A549 (cell line): ENCODE results near the gene SERPINE1. TPM values are rescaled to one million over a fixed set of nuclear protein-coding genes. Genes with fewer than 3 reads are reported as not detected.

Experiments used
- ATAC-seq, 2 experiments: fragments of 200-7000 bp in 1 of 2; fragments of >200 bp in 1 of 2; cut with Nextera tagmentation in 1 of 2; cut with Tn5 transposase in 1 of 2; 3 replicates each; pipeline versions ENCODE4 v1.8.0 to v1.9.1; 2018 to 2020; ENCODE audit warnings: mild to moderate bottlenecking in 1 of 2, moderate library complexity in 1 of 2
- CTCF ChIA-PET: fragments of 300-600 bp; sonication (Branson Sonifier 250); formaldehyde crosslinking; extraction: SDS; loops from one replicate; lab custom pipeline; 2021; ENCODE audit warnings: antibody characterized with exemption, inconsistent platforms; lab: Yijun Ruan, JAX
- POLR2A ChIA-PET: fragments of 350-600 bp; formaldehyde crosslinking; extraction: SDS; loops from one replicate; lab custom pipeline; 2021; ENCODE audit warnings: antibody characterized with exemption, inconsistent platforms; lab: Yijun Ruan, JAX
- DNase-seq, 2 experiments: peaks; one replicate each; pipeline versions ENCODE4 v3.0.0 to v3.0.0-alpha.2; 2011 to 2016; ENCODE audit warnings: low read depth in 1 of 2, low spot score in 1 of 2
- FAIRE-seq: peaks from 2 replicates; lab custom pipeline; 2011; peaks lifted over from hg19 to GRCh38; lab: Jason Lieb, UNC
- H3K27ac ChIP-seq, 2 experiments: fragments of >200 bp; sonication (Bioruptor Twin); formaldehyde crosslinking; 3 replicates each; pipeline ENCODE4 v1.5.1; 2016 to 2017
- H3K4me1 ChIP-seq: fragments of >200 bp; sonication (Bioruptor Twin); formaldehyde crosslinking; 3 replicates; pipeline ENCODE4 v1.6.1; 2016
- H3K4me2 ChIP-seq: fragments of >200 bp; sonication (Bioruptor Twin); formaldehyde crosslinking; 3 replicates; pipeline ENCODE4 v1.6.1; 2016
- H3K4me3 ChIP-seq: fragments of >200 bp; sonication (Bioruptor Twin); formaldehyde crosslinking; 3 replicates; pipeline ENCODE4 v1.5.1; 2016
- H3K9me3 ChIP-seq: fragments of >200 bp; sonication (Bioruptor Twin); formaldehyde crosslinking; 3 replicates; pipeline ENCODE4 v1.6.1; 2016
- EHF ChIP-seq: fragments of 250-450 bp; sonication (Bioruptor Pico); IDR thresholded peaks from 2 replicates; pipeline ENCODE4 v1.5.0; 2020; ENCODE audit warnings: mild to moderate bottlenecking
- HDAC2 ChIP-seq: fragments of 200-600 bp; sonication (generic); IDR thresholded peaks from 2 replicates; pipeline ENCODE4 v1.6.1; 2016
- HOXB13 ChIP-seq: fragments of 250-450 bp; sonication (Bioruptor Pico); IDR thresholded peaks from 2 replicates; pipeline ENCODE4 v1.5.0; 2020; ENCODE audit warnings: low read depth, mild to moderate bottlenecking, moderate library complexity
- KDM5A ChIP-seq: fragments of 200-600 bp; sonication (generic); IDR thresholded peaks from 2 replicates; pipeline ENCODE4 v1.6.1; 2016; ENCODE audit warnings: antibody characterized with exemption, mild to moderate bottlenecking
- MAFK ChIP-seq: fragments of 450-650 bp; IDR thresholded peaks from 2 replicates; pipeline ENCODE4 v1.6.1; 2014; ENCODE audit not compliant: partially characterized antibody
- MAZ ChIP-seq: fragments of 150-350 bp; IDR thresholded peaks from 2 replicates; pipeline ENCODE4 v1.6.1; 2014; ENCODE audit warnings: antibody characterized with exemption, low read depth, low read length, borderline replicate concordance
- NPAS2 ChIP-seq: fragments of 250-450 bp; sonication (Bioruptor Pico); IDR thresholded peaks from 2 replicates; pipeline ENCODE4 v1.8.0; 2022; ENCODE audit warnings: mild to moderate bottlenecking, moderate library complexity, borderline replicate concordance
- RARB ChIP-seq: fragments of 250-450 bp; sonication (Bioruptor Pico); IDR thresholded peaks from 2 replicates; pipeline ENCODE4 v1.8.0; 2021; ENCODE audit warnings: mild to moderate bottlenecking, moderate library complexity
- TP53 ChIP-seq: fragments of 250-450 bp; sonication (Bioruptor Pico); IDR thresholded peaks from 2 replicates; pipeline ENCODE4 v1.5.0; 2021; ENCODE audit warnings: mild to moderate bottlenecking, moderate library complexity
- ZC3H11A ChIP-seq: fragments of 450-650 bp; IDR thresholded peaks from 2 replicates; pipeline ENCODE4 v1.6.1; 2014; ENCODE audit warnings: antibody characterized with exemption, mild to moderate bottlenecking
- WGBS: methylation state at CpG from one replicate; pipeline ENCODE4 v1.1.6; 2017; ENCODE audit errors: missing lambda C conversion rate; 5-methylcytosine and 5-hydroxymethylcytosine counted together
- polyA plus RNA-seq, 4 experiments: library from polyadenylated mRNA; depleted of rRNA in 3 of 4; stranded (reverse); fragments of >200 nt; fragmentation: RNase III in 1 of 4; extraction: RNeasy Plus Mini Kit Qiagen cat#74134 plus additional on column Dnase treatment in 1 of 4; gene quantifications; 2 replicates in 3 of 4; 3 replicates in 1 of 4; pipeline ENCODE4 v1.2.3, GENCODE V29; 2011 to 2017
- TF ChIP-seq, protein P1 (sequence below): fragments of 200-600 bp; sonication (generic); IDR thresholded peaks from 2 replicates; pipeline ENCODE4 v1.6.1; 2016; ENCODE audit warnings: antibody characterized with exemption, mild to moderate bottlenecking, moderate library complexity
- TF ChIP-seq, protein P2 (sequence below): fragments of 150-350 bp; IDR thresholded peaks from 2 replicates; pipeline ENCODE4 v1.6.1; 2014; ENCODE audit warnings: low read depth, mild to moderate bottlenecking, low read length

SERPINE1 gene
- polyA plus RNA-seq, 2 of the 4 experiments (the other 2 are of a cell fraction) = 286 to 355 TPM

DNA sequence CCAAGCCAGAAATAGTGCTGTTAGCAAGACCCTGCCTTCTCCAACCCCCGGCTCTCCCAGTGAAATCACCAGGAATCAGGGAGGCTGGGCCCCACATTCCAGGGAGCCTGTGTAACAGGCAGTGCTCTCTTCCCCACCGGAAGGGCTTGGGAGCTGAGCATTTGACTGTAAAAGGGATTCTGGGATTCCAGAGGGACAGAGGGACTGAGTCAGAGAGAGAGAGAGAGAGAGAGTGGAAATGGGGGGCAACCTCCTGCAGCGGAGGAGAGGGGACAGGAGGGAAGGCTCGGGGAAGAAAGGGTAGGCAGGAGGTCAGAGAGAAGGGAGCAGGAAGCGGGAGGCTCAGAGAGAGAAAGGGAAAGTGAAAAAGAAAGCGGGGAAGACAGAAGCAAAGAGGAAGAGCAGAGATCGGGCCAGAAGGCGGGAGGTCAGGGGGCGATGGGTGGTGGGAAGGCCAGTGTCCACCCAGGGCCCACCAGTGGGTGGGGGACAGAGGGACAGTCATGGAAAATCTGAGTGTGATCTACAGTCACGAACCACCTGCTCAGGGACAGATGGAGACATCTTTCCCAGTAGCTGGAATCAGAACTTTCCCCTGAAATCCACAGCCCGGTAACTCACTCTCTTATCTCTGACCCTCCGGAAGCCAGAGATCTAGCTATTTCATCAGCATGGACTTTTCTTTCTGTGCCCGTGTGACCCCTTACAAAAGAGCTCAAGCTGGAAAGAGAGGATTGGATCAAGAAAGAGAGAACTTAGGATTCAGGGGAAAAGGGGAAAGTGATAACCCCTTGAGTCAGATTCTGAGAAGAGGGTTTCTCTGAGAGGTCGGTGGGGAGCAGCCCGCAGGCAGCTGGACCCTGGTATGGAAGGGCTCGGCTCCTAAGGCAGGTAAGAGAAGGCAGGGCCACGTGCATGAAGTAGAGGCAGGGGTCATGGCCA is 4.6 kb upstream of the SERPINE1 start (continued):
- TF ChIP-seq ZC3H11A = no peak
- TF ChIP-seq HDAC2 = no peak
- TF ChIP-seq HOXB13 (CRISPR knock-in tag) = peak; percentile 79; the same call in 1 of the 2 replicates
- no peak for TF ChIP-seq MAZ
- TF ChIP-seq, all 56 proteins: peak for 21

DNA sequence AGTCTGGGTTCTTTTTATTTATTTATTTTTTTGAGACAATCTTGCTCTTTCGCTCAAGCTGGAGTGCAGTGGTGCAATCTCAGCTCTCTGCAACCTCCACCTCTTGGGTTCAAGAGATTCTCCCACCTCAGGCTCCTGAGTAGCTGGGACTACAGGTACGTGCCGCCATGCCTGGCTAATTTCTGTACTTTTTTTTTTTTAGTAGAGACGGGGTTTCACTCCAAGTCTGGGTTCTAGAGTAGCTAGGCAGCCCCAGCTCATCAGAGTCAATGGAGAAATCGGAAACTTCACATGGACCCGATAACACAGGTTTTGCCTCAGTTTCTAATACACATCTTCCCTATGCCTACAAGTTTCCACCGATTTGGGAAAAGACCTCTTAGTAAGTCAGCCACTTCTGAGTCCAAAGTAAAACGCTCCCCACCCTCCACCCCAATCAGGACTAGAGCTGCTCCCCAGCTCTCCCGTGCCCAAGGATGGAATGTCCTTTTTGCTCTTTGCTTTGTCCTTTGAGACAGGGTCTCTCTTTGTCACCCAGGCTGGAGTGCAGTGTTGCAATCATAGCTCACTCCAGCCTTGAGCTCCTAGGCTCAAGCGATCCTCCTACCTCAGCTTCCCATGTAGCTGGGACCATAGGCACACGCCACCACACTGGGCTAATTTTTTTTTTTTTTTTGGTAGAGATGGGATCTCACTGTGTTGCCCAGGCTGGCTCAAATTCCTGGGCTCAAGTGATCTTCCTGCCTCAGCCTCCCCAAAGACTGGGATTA is 3.8 kb upstream of the SERPINE1 start:
- TF ChIP-seq, protein P1, sequence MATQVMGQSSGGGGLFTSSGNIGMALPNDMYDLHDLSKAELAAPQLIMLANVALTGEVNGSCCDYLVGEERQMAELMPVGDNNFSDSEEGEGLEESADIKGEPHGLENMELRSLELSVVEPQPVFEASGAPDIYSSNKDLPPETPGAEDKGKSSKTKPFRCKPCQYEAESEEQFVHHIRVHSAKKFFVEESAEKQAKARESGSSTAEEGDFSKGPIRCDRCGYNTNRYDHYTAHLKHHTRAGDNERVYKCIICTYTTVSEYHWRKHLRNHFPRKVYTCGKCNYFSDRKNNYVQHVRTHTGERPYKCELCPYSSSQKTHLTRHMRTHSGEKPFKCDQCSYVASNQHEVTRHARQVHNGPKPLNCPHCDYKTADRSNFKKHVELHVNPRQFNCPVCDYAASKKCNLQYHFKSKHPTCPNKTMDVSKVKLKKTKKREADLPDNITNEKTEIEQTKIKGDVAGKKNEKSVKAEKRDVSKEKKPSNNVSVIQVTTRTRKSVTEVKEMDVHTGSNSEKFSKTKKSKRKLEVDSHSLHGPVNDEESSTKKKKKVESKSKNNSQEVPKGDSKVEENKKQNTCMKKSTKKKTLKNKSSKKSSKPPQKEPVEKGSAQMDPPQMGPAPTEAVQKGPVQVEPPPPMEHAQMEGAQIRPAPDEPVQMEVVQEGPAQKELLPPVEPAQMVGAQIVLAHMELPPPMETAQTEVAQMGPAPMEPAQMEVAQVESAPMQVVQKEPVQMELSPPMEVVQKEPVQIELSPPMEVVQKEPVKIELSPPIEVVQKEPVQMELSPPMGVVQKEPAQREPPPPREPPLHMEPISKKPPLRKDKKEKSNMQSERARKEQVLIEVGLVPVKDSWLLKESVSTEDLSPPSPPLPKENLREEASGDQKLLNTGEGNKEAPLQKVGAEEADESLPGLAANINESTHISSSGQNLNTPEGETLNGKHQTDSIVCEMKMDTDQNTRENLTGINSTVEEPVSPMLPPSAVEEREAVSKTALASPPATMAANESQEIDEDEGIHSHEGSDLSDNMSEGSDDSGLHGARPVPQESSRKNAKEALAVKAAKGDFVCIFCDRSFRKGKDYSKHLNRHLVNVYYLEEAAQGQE = no peak
- 0 out of 2 replicates have a peak, but pooled peaks have one; percentile 5 for TF ChIP-seq RARB (CRISPR knock-in tag)
- POLR2A ChIA-PET = interaction anchor here (1.0 to 2.0 kb wide), 7 partner anchors 11 to 233 kb away, joined by 3 to 16 read pairs (median 5); partner anchors contain the start of gene UFSP1
- DNase-seq (no peak), FAIRE-seq (no peak), ATAC-seq (no peak)
- Histone ChIP-seq H3K27ac (peak overlapping the region; percentile 94 to 95), H3K4me2 (peak overlapping the region; percentile 88), H3K4me3 (no peak overlapping the region), H3K4me1 (peaks cover 79% of the 10 kb centered on the region), H3K9me3 (no peaks in the 10 kb centered on the region; the same call in 2 of the 3 replicates)
- CTCF ChIA-PET = interaction anchor here (0.5 to 32.8 kb wide), 13 partner anchors 13 to 490 kb away, joined by 3 to 600 read pairs (median 4); partner anchors contain the start of gene ACHE
- WGBS = 95% methylated on average over 11 of the region's 11 CpGs

DNA sequence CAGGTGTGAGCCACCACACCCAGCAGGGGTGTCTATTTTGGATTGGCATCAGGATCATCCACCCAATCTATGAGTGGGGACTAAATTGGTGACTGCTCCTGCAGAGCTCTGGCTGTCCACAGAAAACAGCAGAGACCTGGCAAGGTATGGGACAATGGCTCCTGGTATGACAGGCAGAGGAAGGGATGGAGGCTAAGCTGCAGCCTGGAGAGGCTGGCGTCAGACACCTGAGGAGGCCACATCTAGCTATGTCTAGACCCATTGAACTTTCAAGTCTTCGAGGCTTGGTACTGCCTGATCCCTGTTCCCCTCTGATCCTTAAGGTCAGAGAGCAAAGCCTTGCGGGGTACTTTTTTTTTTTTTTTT is 3.2 kb upstream of the SERPINE1 start:
- FAIRE-seq = no peak
- Histone ChIP-seq H3K9me3 (no peaks in the 10 kb centered on the region; the same call in 2 of the 3 replicates), H3K4me1 (peaks cover 78% of the 10 kb centered on the region), H3K27ac (peak overlapping the region; percentile 94 to 95), H3K4me2 (0 out of 3 replicates have a peak overlapping the region, but pooled peaks have one; percentile 2), H3K4me3 (no peak overlapping the region)
- no peak for DNase-seq
- ChIA-PET POLR2A (no interaction called here), CTCF (interaction anchor here (0.5 to 32.8 kb wide), 8 partner anchors 13 to 229 kb away, joined by 3 to 600 read pairs (median 9); partner anchors contain the start of gene ACHE)
- ATAC-seq = no peak
- 88% methylated on average over 3 of the region's 3 CpGs for WGBS
- TF ChIP-seq, protein P2, sequence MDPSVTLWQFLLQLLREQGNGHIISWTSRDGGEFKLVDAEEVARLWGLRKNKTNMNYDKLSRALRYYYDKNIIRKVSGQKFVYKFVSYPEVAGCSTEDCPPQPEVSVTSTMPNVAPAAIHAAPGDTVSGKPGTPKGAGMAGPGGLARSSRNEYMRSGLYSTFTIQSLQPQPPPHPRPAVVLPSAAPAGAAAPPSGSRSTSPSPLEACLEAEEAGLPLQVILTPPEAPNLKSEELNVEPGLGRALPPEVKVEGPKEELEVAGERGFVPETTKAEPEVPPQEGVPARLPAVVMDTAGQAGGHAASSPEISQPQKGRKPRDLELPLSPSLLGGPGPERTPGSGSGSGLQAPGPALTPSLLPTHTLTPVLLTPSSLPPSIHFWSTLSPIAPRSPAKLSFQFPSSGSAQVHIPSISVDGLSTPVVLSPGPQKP = no peak
- TF ChIP-seq MAFK = no peak
- TF ChIP-seq TP53 (CRISPR knock-in tag) = no peak
- TF ChIP-seq KDM5A = no peak
- no peak for TF ChIP-seq NPAS2 (CRISPR knock-in tag)
- no peak for TF ChIP-seq EHF (CRISPR knock-in tag)
